Adrenal gland (tissue), 12 donors: Measurements from ENCODE around the gene PTTG1IP. TPM values are rescaled to one million over a fixed set of nuclear protein-coding genes. Genes with fewer than 3 reads are reported as not detected.

Source experiments
- DNase-seq, 7 donors: peaks; one replicate each; pipeline ENCODE4 v3.0.0-alpha.2; 2019 to 2020
- H3K27ac ChIP-seq, 5 donors: fragments of 200-600 bp; sonication (generic) in 4 of 5; 1 replicate in 3 of 5; 2 replicates in 2 of 5; pipeline versions ENCODE4 v1.5.1 to v1.8.0; 2016 to 2020; ENCODE audit warnings: mild to moderate bottlenecking in 1 of 5
- H3K27me3 ChIP-seq: fragments of 200-600 bp; 2 replicates; pipeline ENCODE4 v1.8.0; 2021
- H3K36me3 ChIP-seq, 2 donors: fragments of 200-600 bp; replicated peaks in 1 of 2; 1 replicate in 1 of 2; 2 replicates in 1 of 2; pipeline versions ENCODE4 v1.5.1 to v1.8.0; 2018 to 2022
- H3K4me1 ChIP-seq, 2 donors: fragments of 200-600 bp; replicated peaks in 1 of 2; 1 replicate in 1 of 2; 2 replicates in 1 of 2; pipeline versions ENCODE4 v1.5.1 to v1.8.0; 2018 to 2021
- H3K4me3 ChIP-seq, 4 donors: fragments of 200-600 bp; sonication (generic) in 3 of 4; one replicate each; pipeline ENCODE4 v1.5.1; 2016 to 2018
- H3K9me3 ChIP-seq, 3 donors: fragments of 200-600 bp; sonication (generic) in 1 of 3; replicated peaks in 1 of 3; 1 replicate in 2 of 3; 2 replicates in 1 of 3; pipeline versions ENCODE4 v1.5.1 to v1.8.0; 2016 to 2021
- CTCF ChIP-seq, 6 experiments: fragments of 450-650 bp in 4 of 6; fragments of 200-600 bp in 2 of 6; sonication (generic) in 1 of 6; IDR thresholded peaks; 1 replicate in 5 of 6; 2 replicates in 1 of 6; pipeline versions ENCODE4 v1.5.1 to v1.8.0; 2016 to 2021; ENCODE audit warnings: antibody characterized with exemption in 6 of 6, mild to moderate bottlenecking in 2 of 6, moderate library complexity in 1 of 6
- POLR2A ChIP-seq, 2 donors: fragments of 450-650 bp; IDR thresholded peaks; one replicate each; pipeline ENCODE4 v1.6.1; 2017; ENCODE audit warnings: antibody characterized with exemption in 2 of 2, mild to moderate bottlenecking in 2 of 2, moderate library complexity in 1 of 2
- WGBS, 4 donors: extraction: QIAGEN DNeasy Blood & Tissue Kit in 2 of 4; methylation state at CpG; one replicate each; pipeline versions ENCODE4 v1.1.5 to v1.1.7; 2013 to 2017; 5-methylcytosine and 5-hydroxymethylcytosine counted together
- intact Hi-C, 2 donors: fragments of 100-400 bp; cut with DNase I; formaldehyde crosslinking; loops; one replicate each; pipeline versions ENCODE4 v1.14.1 to v1.15.0; 2022 to 2023
- polyA plus RNA-seq, 3 donors: library from polyadenylated mRNA; stranded (reverse); fragments of 200-250 nt in 2 of 3; fragments of 350-450 nt in 1 of 3; fragmentation: Illumina TruSeq in 1 of 3; extraction: RNeasy Lipid Tissue Mini Kit (QIAGEN cat#74804) in 1 of 3; gene quantifications; one replicate each; pipeline ENCODE4 v1.2.3, GENCODE V29; 2013 to 2014
- total RNA-seq, 9 donors: library from RNA; depleted of rRNA in 4 of 9; stranded (reverse); fragments of >200 nt in 4 of 9; fragments of 120-200 nt in 1 of 9; fragmentation: NEBNext Ultra II Directional in 1 of 9; extraction: Animal tissue kit (Norgen Biotek cat#: 25700) in 1 of 9; gene quantifications; one replicate each; pipeline versions ENCODE4 v1.1.0 to v1.2.4, GENCODE V29; 2013 to 2023
- donor health status: healthy with polysubstance abuse.
- donor health status: Bipolar disorder and iron deficiency.
- donor health status: DM: yes; HTN: yes; CAD: no.
- donor health status: DM: no; HTN: no; CAD: no.
- donor health status: DM: no; HTN: no; CAD: no.
- donor health status: DM: yes; HTN: yes; CAD: no.

Gene PTTG1IP
- total and polyA plus RNA-seq, 12 donors: 110 to 467 (median 215) TPM

- 34 to 55% (median 49%) methylated on average over 7 to 10 of the region's 10 CpGs for WGBS, 4 donors
- TF ChIP-seq CTCF (IDR thresholded peaks at IDR 0.05) (no peak), POLR2A (IDR thresholded peaks at IDR 0.05) (no peak)
- Histone ChIP-seq H3K36me3 (no peaks in the 10 kb centered on the region), H3K27me3 (no peaks in the 10 kb centered on the region), H3K4me3 (peak overlapping the region in 1 of 4 donors; percentile 99), H3K9me3 (no peaks in the 10 kb centered on the region), H3K27ac (peak overlapping the region in 4 of 5 donors; percentile 21 to 89 (median 85)), H3K4me1 (peaks cover 62 to 76% of the 10 kb centered on the region in 2 donors)
- intact Hi-C loops: loop anchor here in 1 of 2 donors (5.0 kb wide), 1 partner anchor 54 kb away; the partner anchor contains the start of gene SUMO3
- peak; percentile 67 to 88 (median 82) for DNase-seq
These were observed 2.6 kb downstream of the PTTG1IP start for GRCh38 chr21:44870748-44871495.

- DNase-seq: peak; percentile 65 to 92 (median 91)
- H3K36me3 ChIP-seq: peaks cover 0 to 6% of the 10 kb centered on the region in 2 donors
- 35 to 44% (median 38%) methylated on average over 19 of the region's 19 CpGs for WGBS, 4 donors
- no peaks in the 10 kb centered on the region for H3K27me3 ChIP-seq
- H3K4me3 ChIP-seq: peak overlapping the region in 1 of 4 donors; percentile 99
- TF ChIP-seq POLR2A (IDR thresholded peaks at IDR 0.05) (peak in 1 of 2 donors; percentile 86), CTCF (IDR thresholded peaks at IDR 0.05) (no peak)
- H3K9me3 ChIP-seq: no peaks in the 10 kb centered on the region
- intact Hi-C loops: loop anchor here in 1 of 2 donors (5.0 kb wide), 1 partner anchor 53 kb away; the partner anchor contains the start of gene SUMO3
- peaks cover 62 to 67% of the 10 kb centered on the region in 2 donors for H3K4me1 ChIP-seq
- H3K27ac ChIP-seq: peak overlapping the region; percentile 73 to 89 (median 88)
These were observed 3.4 kb downstream of the PTTG1IP start for GRCh38 chr21:44869781-44870747.

GRCh38 chr21:44868707-44869106 lies 4.8 kb downstream of the PTTG1IP start:
- no peak overlapping the region for H3K4me3 ChIP-seq
- DNase-seq: no peak
- peaks cover 53 to 57% of the 10 kb centered on the region in 2 donors for H3K4me1 ChIP-seq
- peak overlapping the region in 4 of 5 donors; percentile 81 to 89 (median 88) for H3K27ac ChIP-seq
- intact Hi-C loops: no loop called here
- 86 to 97% (median 94%) methylated on average over 7 of the region's 7 CpGs for WGBS, 4 donors
- peaks cover 0 to 20% of the 10 kb centered on the region in 2 donors for H3K36me3 ChIP-seq
- no peaks in the 10 kb centered on the region for H3K27me3 ChIP-seq
- TF ChIP-seq CTCF (IDR thresholded peaks at IDR 0.05) (no peak), POLR2A (IDR thresholded peaks at IDR 0.05) (no peak)
- H3K9me3 ChIP-seq: no peaks in the 10 kb centered on the region
